DOHH2 (cell line): ENCODE measurements around the gene PEAR1.
A peak's percentile ranks its signal among the peaks of the same experiment; 100 is the strongest.

Experiments
- H3F3A ChIP-seq: fragments of 200-600 bp; sonication (generic), shearing (Covaris generic); 2 replicates; pipeline ENCODE4 v1.6.0; 2016; ENCODE audit warnings: antibody characterized with exemption, mild to moderate bottlenecking; ENCODE audit not compliant: control insufficient read depth, insufficient read depth
- H3K27ac ChIP-seq: fragments of 200-600 bp; sonication (generic); 2 replicates; pipeline ENCODE4 v1.5.1; 2014; ENCODE audit warnings: low read depth, mild to moderate bottlenecking, low read length, moderate library complexity
- H3K27me3 ChIP-seq: fragments of 200-600 bp; sonication (generic); 2 replicates; pipeline ENCODE4 v1.6.1; 2014; ENCODE audit warnings: mild to moderate bottlenecking, low read length, mixed read lengths; ENCODE audit not compliant: control insufficient read depth
- H3K36me3 ChIP-seq: fragments of 200-600 bp; sonication (generic); 2 replicates; pipeline ENCODE4 v1.6.1; 2014; ENCODE audit warnings: mild to moderate bottlenecking, low read length, moderate library complexity, mixed read lengths; ENCODE audit not compliant: control insufficient read depth
- H3K4me1 ChIP-seq: fragments of 200-600 bp; sonication (generic); 2 replicates; pipeline ENCODE4 v1.6.1; 2014; ENCODE audit warnings: mild to moderate bottlenecking, low read length, mixed read lengths; ENCODE audit not compliant: control insufficient read depth
- H3K4me2 ChIP-seq: fragments of 200-600 bp; sonication (generic); 2 replicates; pipeline ENCODE4 v1.6.0; 2014; ENCODE audit warnings: mild to moderate bottlenecking, low read length, moderate library complexity
- H3K4me3 ChIP-seq: fragments of 200-600 bp; sonication (generic); 2 replicates; pipeline ENCODE4 v1.5.1; 2014; ENCODE audit warnings: mild to moderate bottlenecking, low read length, mixed read lengths
- H3K79me2 ChIP-seq: fragments of 200-600 bp; sonication (generic); 2 replicates; pipeline ENCODE4 v1.6.1; 2014; ENCODE audit warnings: mild to moderate bottlenecking, low read length, mixed read lengths; ENCODE audit not compliant: control insufficient read depth
- H3K9me2 ChIP-seq: fragments of 200-600 bp; sonication (generic); replicated peaks from 2 replicates; pipeline ENCODE4 v1.6.1; 2014; ENCODE audit warnings: mild to moderate bottlenecking, low read length, mixed read lengths; ENCODE audit not compliant: control insufficient read depth
- H3K9me3 ChIP-seq: fragments of 200-600 bp; sonication (generic); 2 replicates; pipeline ENCODE4 v1.6.1; 2014; ENCODE audit warnings: antibody characterized with exemption, low read length, mixed read lengths; ENCODE audit not compliant: control insufficient read depth, insufficient read depth
- H4K20me1 ChIP-seq: fragments of 200-600 bp; sonication (generic); 2 replicates; pipeline ENCODE4 v1.6.0; 2014; ENCODE audit warnings: low read depth, mild to moderate bottlenecking, antibody characterized with exemption, low read length, moderate library complexity; ENCODE audit not compliant: control insufficient read depth, insufficient read depth
- CTCF ChIP-seq: fragments of 200-600 bp; sonication (generic); IDR thresholded peaks from one replicate; pipeline ENCODE4 v1.5.1; 2014; ENCODE audit warnings: antibody characterized with exemption, mild to moderate bottlenecking, low read depth, low read length; ENCODE audit not compliant: poor library complexity, severe bottlenecking
- EZH2phosphoT487 ChIP-seq: fragments of 200-600 bp; sonication (generic); IDR thresholded peaks from 2 replicates; pipeline ENCODE4 v1.6.1; 2017; ENCODE audit warnings: borderline replicate concordance, mild to moderate bottlenecking, antibody characterized with exemption, low read length, moderate library complexity, mixed read lengths

The PEAR1 gene

GRCh38 chr1:156909671-156910070, 16.2 kb downstream of the PEAR1 start:
- no peaks in the 10 kb centered on the region for H3K9me3 ChIP-seq
- no peak overlapping the region for H3K4me3 ChIP-seq
- TF ChIP-seq CTCF (no peak), EZH2phosphoT487 (no peak)
- no peaks in the 10 kb centered on the region for H3K36me3 ChIP-seq
- H3K27me3 ChIP-seq: 0 out of 2 replicates have a peak, but pooled peaks cover 4% of the 10 kb centered on the region
- H4K20me1 ChIP-seq: no peaks in the 10 kb centered on the region
- no peaks in the 10 kb centered on the region for H3F3A ChIP-seq
- H3K4me1 ChIP-seq: no peaks in the 10 kb centered on the region
- no peak overlapping the region for H3K27ac ChIP-seq
- H3K79me2 ChIP-seq: no peaks in the 10 kb centered on the region
- H3K9me2 ChIP-seq: no peaks in the 10 kb centered on the region
- H3K4me2 ChIP-seq: no peak overlapping the region

GRCh38 chr1:156910309-156910782, 16.8 kb downstream of the PEAR1 start:
- Histone ChIP-seq H3K27ac (no peak overlapping the region), H3K27me3 (peaks cover 7% of the 10 kb centered on the region; the same call in 1 of the 2 replicates), H3K9me3 (no peaks in the 10 kb centered on the region), H3K36me3 (no peaks in the 10 kb centered on the region), H3F3A (no peaks in the 10 kb centered on the region), H4K20me1 (no peaks in the 10 kb centered on the region), H3K79me2 (no peaks in the 10 kb centered on the region), H3K4me2 (no peak overlapping the region), H3K9me2 (no peaks in the 10 kb centered on the region), H3K4me3 (no peak overlapping the region), H3K4me1 (no peaks in the 10 kb centered on the region)
- TF ChIP-seq CTCF: peak; percentile 91
- TF ChIP-seq EZH2phosphoT487: no peak

- Histone ChIP-seq H3K9me3 (no peaks in the 10 kb centered on the region), H3K9me2 (no peaks in the 10 kb centered on the region), H3K4me3 (no peak overlapping the region), H3K4me1 (no peaks in the 10 kb centered on the region), H3K4me2 (no peak overlapping the region), H3K27me3 (peaks cover 7% of the 10 kb centered on the region; the same call in 1 of the 2 replicates), H3F3A (no peaks in the 10 kb centered on the region), H3K27ac (no peak overlapping the region), H3K79me2 (no peaks in the 10 kb centered on the region), H4K20me1 (no peaks in the 10 kb centered on the region), H3K36me3 (no peaks in the 10 kb centered on the region)
- TF ChIP-seq CTCF: no peak
- no peak for TF ChIP-seq EZH2phosphoT487
Observed at GRCh38 chr1:156911577-156912298, 18.2 kb downstream of the PEAR1 start.
